HEK293 (cell line): ENCODE results near the gene ITGB2.

Experiments used
- CTCF ChIA-PET: fragments of 350-600 bp; formaldehyde crosslinking; extraction: SDS; loops from one replicate; lab custom pipeline; 2021; ENCODE audit warnings: antibody characterized with exemption; lab: Yijun Ruan, JAX
- POLR2A ChIA-PET: fragments of 300-600 bp; formaldehyde crosslinking; extraction: SDS; loops from one replicate; lab custom pipeline; 2020; ENCODE audit warnings: antibody characterized with exemption, inconsistent platforms; lab: Yijun Ruan, JAX
- H3K27ac ChIP-seq: fragments of 200-500 bp; sonication (Bioruptor generic); 2 replicates; pipeline ENCODE4 v1.5.1; 2014; ENCODE audit warnings: low read depth, low read length, control low read depth, inconsistent platforms; ENCODE audit errors: extremely low read depth
- H3K36me3 ChIP-seq, 2 experiments: fragments of 200-500 bp in 1 of 2; sonication (Bioruptor generic) in 1 of 2; 1 replicate in 1 of 2; 2 replicates in 1 of 2; pipeline ENCODE4 v1.5.1; 2014 to 2017; ENCODE audit warnings: inconsistent platforms in 2 of 2, low read length in 2 of 2; ENCODE audit not compliant: control insufficient read depth in 2 of 2, insufficient read depth in 1 of 2
- H3K4me1 ChIP-seq: fragments of 200-500 bp; sonication (Bioruptor generic); 2 replicates; pipeline ENCODE4 v1.5.1; 2014; ENCODE audit warnings: mild to moderate bottlenecking, low read length, inconsistent platforms; ENCODE audit not compliant: control insufficient read depth, insufficient read depth
- H3K4me3 ChIP-seq: 2 replicates; pipeline ENCODE4 v1.5.1; 2011; ENCODE audit warnings: low read depth, mild to moderate bottlenecking, control low read depth, low read length, moderate library complexity
- H3K9me3 ChIP-seq: fragments of 200-500 bp; sonication (Bioruptor generic); 2 replicates; pipeline ENCODE4 v1.5.1; 2014; ENCODE audit warnings: low read depth, low read length, inconsistent platforms; ENCODE audit not compliant: control insufficient read depth, insufficient read depth
- GLI4 ChIP-seq: fragments of 450-650 bp; formaldehyde crosslinking; IDR thresholded peaks from 2 replicates; pipeline ENCODE4 v1.5.1; 2016; ENCODE audit warnings: missing biosample characterization, missing genetic modification characterization
- SCRT2 ChIP-seq: fragments of 450-650 bp; formaldehyde crosslinking; IDR thresholded peaks from 2 replicates; pipeline ENCODE4 v1.5.1; 2016; ENCODE audit warnings: missing biosample characterization, missing genetic modification characterization
- ZBTB21 ChIP-seq: fragments of 450-650 bp; formaldehyde crosslinking; IDR thresholded peaks from 2 replicates; pipeline ENCODE4 v1.5.1; 2017; ENCODE audit warnings: missing biosample characterization, missing genetic modification characterization
- ZNF211 ChIP-seq: fragments of 450-650 bp; formaldehyde crosslinking; IDR thresholded peaks from 2 replicates; pipeline ENCODE4 v1.5.1; 2016; ENCODE audit warnings: low read depth, missing biosample characterization, missing genetic modification characterization
- ZNF223 ChIP-seq: fragments of 450-650 bp; formaldehyde crosslinking; IDR thresholded peaks from 2 replicates; pipeline ENCODE4 v1.5.1; 2016; ENCODE audit warnings: missing biosample characterization, missing genetic modification characterization
- ZNF248 ChIP-seq: fragments of 450-650 bp; formaldehyde crosslinking; IDR thresholded peaks from 2 replicates; pipeline ENCODE4 v1.5.1; 2017; ENCODE audit warnings: missing biosample characterization, missing genetic modification characterization
- ZNF404 ChIP-seq: fragments of 450-650 bp; formaldehyde crosslinking; IDR thresholded peaks from 2 replicates; pipeline ENCODE4 v1.5.1; 2017; ENCODE audit warnings: missing biosample characterization, missing genetic modification characterization
- ZNF548 ChIP-seq: fragments of 450-650 bp; formaldehyde crosslinking; IDR thresholded peaks from 2 replicates; pipeline ENCODE4 v1.5.1; 2016; ENCODE audit warnings: missing biosample characterization, missing genetic modification characterization
- ZNF610 ChIP-seq: fragments of 450-650 bp; formaldehyde crosslinking; IDR thresholded peaks from 2 replicates; pipeline ENCODE4 v1.5.1; 2016; ENCODE audit warnings: missing biosample characterization, missing genetic modification characterization, borderline replicate concordance
- ZNF621 ChIP-seq: fragments of 450-650 bp; formaldehyde crosslinking; IDR thresholded peaks from 2 replicates; pipeline ENCODE4 v1.5.1; 2017; ENCODE audit warnings: missing biosample characterization, missing genetic modification characterization
- ZNF624 ChIP-seq: fragments of 450-650 bp; formaldehyde crosslinking; IDR thresholded peaks from 2 replicates; pipeline ENCODE4 v1.5.1; 2017; ENCODE audit warnings: missing biosample characterization, missing genetic modification characterization
- ZNF76 ChIP-seq: fragments of 450-650 bp; formaldehyde crosslinking; IDR thresholded peaks from 2 replicates; pipeline ENCODE4; 2016; ENCODE audit warnings: low read depth, missing biosample characterization, missing genetic modification characterization, borderline replicate concordance
- ZNF791 ChIP-seq: fragments of 450-650 bp; formaldehyde crosslinking; IDR thresholded peaks from 2 replicates; pipeline ENCODE4 v1.5.1; 2016; ENCODE audit warnings: missing biosample characterization, missing genetic modification characterization
- ZSCAN16 ChIP-seq: fragments of 450-650 bp; formaldehyde crosslinking; IDR thresholded peaks from 2 replicates; pipeline ENCODE4 v1.5.1; 2016; ENCODE audit warnings: missing biosample characterization, missing genetic modification characterization
- TF ChIP-seq, protein P1 (sequence below): fragments of 450-650 bp; formaldehyde crosslinking; IDR thresholded peaks from 2 replicates; pipeline ENCODE4 v1.5.1; 2016; ENCODE audit warnings: missing biosample characterization, missing genetic modification characterization
- TF ChIP-seq, protein P2 (sequence below): fragments of 450-650 bp; formaldehyde crosslinking; IDR thresholded peaks from 2 replicates; pipeline ENCODE4 v1.5.0; 2017; ENCODE audit warnings: missing biosample characterization, missing genetic modification characterization, borderline replicate concordance
- TF ChIP-seq, protein P3 (sequence below): fragments of 450-650 bp; formaldehyde crosslinking; IDR thresholded peaks from 2 replicates; pipeline ENCODE4 v1.5.1; 2016; ENCODE audit warnings: missing biosample characterization, missing genetic modification characterization
- TF ChIP-seq, protein P4 (sequence below): fragments of 450-650 bp; formaldehyde crosslinking; conservative IDR thresholded peaks from 2 replicates; pipeline ENCODE4 v1.5.1; 2016; ENCODE audit warnings: low read depth, missing biosample characterization, missing genetic modification characterization
- TF ChIP-seq, protein P5 (sequence below): fragments of 450-650 bp; formaldehyde crosslinking; IDR thresholded peaks from 2 replicates; pipeline ENCODE4 v1.5.1; 2016; ENCODE audit warnings: missing biosample characterization, missing genetic modification characterization, low read depth

Gene ITGB2

DNA sequence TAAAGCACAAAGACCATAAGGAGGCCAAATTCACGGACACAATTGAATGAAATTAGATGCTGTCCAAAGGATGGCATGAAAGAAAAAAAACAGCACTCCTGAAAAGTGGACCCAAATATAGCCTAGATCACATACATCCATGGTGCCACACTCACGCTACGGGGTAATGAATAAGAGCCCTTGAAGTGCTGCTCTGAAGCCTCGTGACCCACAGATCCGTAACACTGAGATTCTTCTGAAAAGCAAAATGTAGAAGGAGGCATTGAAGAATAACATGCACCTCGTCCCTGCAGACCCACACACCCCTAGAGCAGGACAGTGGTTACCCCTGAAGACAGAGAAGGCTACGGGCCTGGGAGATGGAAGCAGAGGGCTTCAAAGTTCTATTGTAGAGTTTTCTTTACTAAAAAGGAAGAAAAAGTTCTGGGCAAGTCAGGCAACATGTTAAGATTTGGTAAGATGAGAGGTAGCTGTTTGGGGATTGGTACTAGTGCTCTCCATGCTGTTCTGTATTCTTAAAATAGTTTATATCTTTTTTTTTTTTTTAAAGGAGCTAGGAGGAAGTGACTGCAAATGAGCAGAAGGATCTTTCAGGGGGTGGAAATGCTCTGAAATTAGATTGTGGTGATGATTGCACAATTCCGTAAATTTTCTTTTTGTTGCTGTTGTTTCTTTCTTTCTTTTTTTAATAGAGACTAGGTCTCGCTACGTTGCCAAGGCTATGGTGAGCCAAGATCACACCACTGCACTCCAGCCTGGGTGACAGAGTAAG lies 4.1 kb upstream of the ITGB2 start:
- ChIA-PET POLR2A (no interaction called here), CTCF (interaction anchor here (0.6 kb wide), 1 partner anchor 390 kb away, joined by 4 read pairs; no protein-coding TSS in a partner anchor)
- 0 out of 2 replicates have a peak, but pooled peaks cover 3% of the 10 kb centered on the region for H3K4me1 ChIP-seq
- no peaks in the 10 kb centered on the region for H3K9me3 ChIP-seq
- TF ChIP-seq ZNF621 (tag by site-specific recombination), result no peak
- TF ChIP-seq, protein P1, sequence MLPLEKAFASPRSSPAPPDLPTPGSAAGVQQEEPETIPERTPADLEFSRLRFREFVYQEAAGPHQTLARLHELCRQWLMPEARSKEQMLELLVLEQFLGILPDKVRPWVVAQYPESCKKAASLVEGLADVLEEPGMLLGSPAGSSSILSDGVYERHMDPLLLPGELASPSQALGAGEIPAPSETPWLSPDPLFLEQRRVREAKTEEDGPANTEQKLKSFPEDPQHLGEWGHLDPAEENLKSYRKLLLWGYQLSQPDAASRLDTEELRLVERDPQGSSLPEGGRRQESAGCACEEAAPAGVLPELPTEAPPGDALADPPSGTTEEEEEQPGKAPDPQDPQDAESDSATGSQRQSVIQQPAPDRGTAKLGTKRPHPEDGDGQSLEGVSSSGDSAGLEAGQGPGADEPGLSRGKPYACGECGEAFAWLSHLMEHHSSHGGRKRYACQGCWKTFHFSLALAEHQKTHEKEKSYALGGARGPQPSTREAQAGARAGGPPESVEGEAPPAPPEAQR (tag by site-specific recombination), result no peak
- TF ChIP-seq ZNF624 (tag by site-specific recombination), result no peak
- TF ChIP-seq ZBTB21 (tag by site-specific recombination), result no peak
- no peaks in the 10 kb centered on the region for H3K36me3 ChIP-seq
- no peak overlapping the region for H3K4me3 ChIP-seq
- H3K27ac ChIP-seq, result no peak overlapping the region

DNA sequence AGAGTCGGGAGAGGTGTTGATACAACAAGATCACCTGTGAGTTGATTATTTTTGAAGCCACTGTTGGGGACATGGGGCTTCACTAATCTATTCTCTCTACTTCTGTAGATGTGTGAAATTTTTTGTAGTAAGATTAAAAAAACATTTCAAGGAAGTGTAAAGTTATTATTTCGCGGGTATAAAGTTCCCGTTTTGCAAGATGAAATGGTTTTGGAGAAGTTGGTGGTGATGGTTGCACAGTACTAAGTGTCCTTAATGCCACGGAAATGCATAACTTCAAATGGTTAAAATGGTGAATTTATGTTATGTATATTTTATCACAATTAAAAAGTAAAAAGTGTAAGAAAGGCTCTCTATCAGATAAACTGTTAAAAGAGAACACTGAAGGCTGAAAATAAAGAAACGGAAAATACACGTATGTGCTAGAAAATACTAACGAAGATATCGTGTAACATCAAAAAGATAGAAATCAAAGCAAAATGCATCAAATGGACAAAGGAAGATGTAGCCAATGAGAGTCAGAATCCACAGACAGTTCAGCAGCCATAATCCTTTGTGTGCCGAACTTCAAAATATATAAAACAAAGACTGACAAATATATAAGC lies 2.9 kb upstream of the ITGB2 start:
- Histone ChIP-seq H3K36me3 (no peaks in the 10 kb centered on the region), H3K9me3 (no peaks in the 10 kb centered on the region), H3K4me1 (0 out of 2 replicates have a peak, but pooled peaks cover 3% of the 10 kb centered on the region), H3K27ac (no peak overlapping the region), H3K4me3 (no peak overlapping the region)
- ChIA-PET POLR2A (no interaction called here), CTCF (no interaction called here)
- TF ChIP-seq, protein P2, sequence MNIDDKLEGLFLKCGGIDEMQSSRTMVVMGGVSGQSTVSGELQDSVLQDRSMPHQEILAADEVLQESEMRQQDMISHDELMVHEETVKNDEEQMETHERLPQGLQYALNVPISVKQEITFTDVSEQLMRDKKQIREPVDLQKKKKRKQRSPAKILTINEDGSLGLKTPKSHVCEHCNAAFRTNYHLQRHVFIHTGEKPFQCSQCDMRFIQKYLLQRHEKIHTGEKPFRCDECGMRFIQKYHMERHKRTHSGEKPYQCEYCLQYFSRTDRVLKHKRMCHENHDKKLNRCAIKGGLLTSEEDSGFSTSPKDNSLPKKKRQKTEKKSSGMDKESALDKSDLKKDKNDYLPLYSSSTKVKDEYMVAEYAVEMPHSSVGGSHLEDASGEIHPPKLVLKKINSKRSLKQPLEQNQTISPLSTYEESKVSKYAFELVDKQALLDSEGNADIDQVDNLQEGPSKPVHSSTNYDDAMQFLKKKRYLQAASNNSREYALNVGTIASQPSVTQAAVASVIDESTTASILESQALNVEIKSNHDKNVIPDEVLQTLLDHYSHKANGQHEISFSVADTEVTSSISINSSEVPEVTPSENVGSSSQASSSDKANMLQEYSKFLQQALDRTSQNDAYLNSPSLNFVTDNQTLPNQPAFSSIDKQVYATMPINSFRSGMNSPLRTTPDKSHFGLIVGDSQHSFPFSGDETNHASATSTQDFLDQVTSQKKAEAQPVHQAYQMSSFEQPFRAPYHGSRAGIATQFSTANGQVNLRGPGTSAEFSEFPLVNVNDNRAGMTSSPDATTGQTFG, result no peak
- TF ChIP-seq ZNF404 (tag by site-specific recombination) (no peak), ZNF548 (tag by site-specific recombination) (no peak), ZNF610 (tag by site-specific recombination) (no peak), GLI4 (tag by site-specific recombination) (no peak), ZNF791 (tag by site-specific recombination) (no peak), ZNF76 (tag by site-specific recombination) (no peak)
- TF ChIP-seq, protein P3, sequence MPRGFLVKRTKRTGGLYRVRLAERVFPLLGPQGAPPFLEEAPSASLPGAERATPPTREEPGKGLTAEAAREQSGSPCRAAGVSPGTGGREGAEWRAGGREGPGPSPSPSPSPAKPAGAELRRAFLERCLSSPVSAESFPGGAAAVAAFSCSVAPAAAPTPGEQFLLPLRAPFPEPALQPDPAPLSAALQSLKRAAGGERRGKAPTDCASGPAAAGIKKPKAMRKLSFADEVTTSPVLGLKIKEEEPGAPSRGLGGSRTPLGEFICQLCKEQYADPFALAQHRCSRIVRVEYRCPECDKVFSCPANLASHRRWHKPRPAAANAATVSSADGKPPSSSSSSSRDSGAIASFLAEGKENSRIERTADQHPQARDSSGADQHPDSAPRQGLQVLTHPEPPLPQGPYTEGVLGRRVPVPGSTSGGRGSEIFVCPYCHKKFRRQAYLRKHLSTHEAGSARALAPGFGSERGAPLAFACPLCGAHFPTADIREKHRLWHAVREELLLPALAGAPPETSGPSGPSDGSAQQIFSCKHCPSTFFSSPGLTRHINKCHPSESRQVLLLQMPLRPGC (tag by site-specific recombination), result no peak

- CTCF ChIA-PET, result no interaction called here
- TF ChIP-seq ZNF211 (no peak), ZNF248 (tag by site-specific recombination) (no peak), SCRT2 (tag by site-specific recombination) (peak; percentile 59), ZSCAN16 (no peak), ZNF223 (tag by site-specific recombination) (no peak)
- TF ChIP-seq, protein P4, sequence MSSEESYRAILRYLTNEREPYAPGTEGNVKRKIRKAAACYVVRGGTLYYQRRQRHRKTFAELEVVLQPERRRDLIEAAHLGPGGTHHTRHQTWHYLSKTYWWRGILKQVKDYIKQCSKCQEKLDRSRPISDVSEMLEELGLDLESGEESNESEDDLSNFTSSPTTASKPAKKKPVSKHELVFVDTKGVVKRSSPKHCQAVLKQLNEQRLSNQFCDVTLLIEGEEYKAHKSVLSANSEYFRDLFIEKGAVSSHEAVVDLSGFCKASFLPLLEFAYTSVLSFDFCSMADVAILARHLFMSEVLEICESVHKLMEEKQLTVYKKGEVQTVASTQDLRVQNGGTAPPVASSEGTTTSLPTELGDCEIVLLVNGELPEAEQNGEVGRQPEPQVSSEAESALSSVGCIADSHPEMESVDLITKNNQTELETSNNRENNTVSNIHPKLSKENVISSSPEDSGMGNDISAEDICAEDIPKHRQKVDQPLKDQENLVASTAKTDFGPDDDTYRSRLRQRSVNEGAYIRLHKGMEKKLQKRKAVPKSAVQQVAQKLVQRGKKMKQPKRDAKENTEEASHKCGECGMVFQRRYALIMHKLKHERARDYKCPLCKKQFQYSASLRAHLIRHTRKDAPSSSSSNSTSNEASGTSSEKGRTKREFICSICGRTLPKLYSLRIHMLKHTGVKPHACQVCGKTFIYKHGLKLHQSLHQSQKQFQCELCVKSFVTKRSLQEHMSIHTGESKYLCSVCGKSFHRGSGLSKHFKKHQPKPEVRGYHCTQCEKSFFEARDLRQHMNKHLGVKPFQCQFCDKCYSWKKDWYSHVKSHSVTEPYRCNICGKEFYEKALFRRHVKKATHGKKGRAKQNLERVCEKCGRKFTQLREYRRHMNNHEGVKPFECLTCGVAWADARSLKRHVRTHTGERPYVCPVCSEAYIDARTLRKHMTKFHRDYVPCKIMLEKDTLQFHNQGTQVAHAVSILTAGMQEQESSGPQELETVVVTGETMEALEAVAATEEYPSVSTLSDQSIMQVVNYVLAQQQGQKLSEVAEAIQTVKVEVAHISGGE (tag by site-specific recombination), result no peak
- TF ChIP-seq, protein P5, sequence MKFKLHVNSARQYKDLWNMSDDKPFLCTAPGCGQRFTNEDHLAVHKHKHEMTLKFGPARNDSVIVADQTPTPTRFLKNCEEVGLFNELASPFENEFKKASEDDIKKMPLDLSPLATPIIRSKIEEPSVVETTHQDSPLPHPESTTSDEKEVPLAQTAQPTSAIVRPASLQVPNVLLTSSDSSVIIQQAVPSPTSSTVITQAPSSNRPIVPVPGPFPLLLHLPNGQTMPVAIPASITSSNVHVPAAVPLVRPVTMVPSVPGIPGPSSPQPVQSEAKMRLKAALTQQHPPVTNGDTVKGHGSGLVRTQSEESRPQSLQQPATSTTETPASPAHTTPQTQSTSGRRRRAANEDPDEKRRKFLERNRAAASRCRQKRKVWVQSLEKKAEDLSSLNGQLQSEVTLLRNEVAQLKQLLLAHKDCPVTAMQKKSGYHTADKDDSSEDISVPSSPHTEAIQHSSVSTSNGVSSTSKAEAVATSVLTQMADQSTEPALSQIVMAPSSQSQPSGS (tag by site-specific recombination), result 0 out of 2 replicates have a peak, but pooled peaks have one; percentile 20
- Histone ChIP-seq H3K4me1 (no peaks in the 10 kb centered on the region), H3K36me3 (no peaks in the 10 kb centered on the region), H3K27ac (no peak overlapping the region), H3K4me3 (no peak overlapping the region), H3K9me3 (no peaks in the 10 kb centered on the region)
- POLR2A ChIA-PET, result no interaction called here
These were observed 1.2 kb upstream of the ITGB2 start for GRCh38 chr21:44921928-44922327.
